Pancreas (tissue), 10 donors: ENCODE data around the gene LDHA. TPM values are rescaled to one million over a fixed set of nuclear protein-coding genes. Genes with fewer than 3 reads are reported as not detected.

Source experiments
- ATAC-seq, 4 donors: fragments of 200-7000 bp; cut with Tn5 transposase; one replicate each; pipeline versions ENCODE4 v1.8.0 to v1.9.1; 2020; ENCODE audit warnings: mild to moderate bottlenecking in 4 of 4, moderate library complexity in 4 of 4
- DNase-seq, 6 donors: peaks; one replicate each; pipeline ENCODE4 v3.0.0-alpha.2; 2020
- FAIRE-seq: peaks from 2 replicates; lab custom pipeline; 2012; peaks lifted over from hg19 to GRCh38; lab: Jason Lieb, UNC
- H3K27ac ChIP-seq, 4 donors: fragments of 200-600 bp; sonication (generic); 1 replicate in 3 of 4; 2 replicates in 1 of 4; pipeline versions ENCODE4 v1.5.0 to v1.8.0; 2020
- H3K27me3 ChIP-seq, 4 donors: fragments of 200-600 bp; one replicate each; pipeline ENCODE4 v1.8.0; 2021
- H3K36me3 ChIP-seq, 3 donors: fragments of 200-600 bp; sonication (generic) in 1 of 3; one replicate each; pipeline versions ENCODE4 v1.5.0 to v1.8.0; 2020 to 2021
- H3K4me1 ChIP-seq, 3 donors: fragments of 200-600 bp; one replicate each; pipeline ENCODE4 v1.8.0; 2021
- H3K4me3 ChIP-seq, 4 donors: fragments of 200-600 bp; sonication (generic) in 2 of 4; one replicate each; pipeline versions ENCODE4 v1.5.0 to v1.8.0; 2020 to 2021
- H3K9me3 ChIP-seq, 4 donors: fragments of 200-600 bp; one replicate each; pipeline ENCODE4 v1.8.0; 2021
- WGBS, 2 donors: extraction: QIAGEN DNeasy Blood & Tissue Kit; methylation state at CpG; one replicate each; pipeline ENCODE4 v1.1.7; 2013; 5-methylcytosine and 5-hydroxymethylcytosine counted together
- intact Hi-C, 3 donors: fragments of 100-400 bp; cut with DNase I; formaldehyde crosslinking; loops; one replicate each; pipeline versions ENCODE4 v1.11.1 to v1.14.2; 2022
- polyA plus RNA-seq, 2 donors: library from polyadenylated mRNA; stranded (reverse); fragments of 200-250 nt; gene quantifications; one replicate each; pipeline ENCODE4 v1.2.3, GENCODE V29; 2013
- total RNA-seq, 6 donors: library from RNA; stranded (reverse); fragmentation: NEBNext Ultra II Directional in 4 of 6; extraction: Animal tissue kit (Norgen Biotek cat#: 25700) in 4 of 6; gene quantifications; one replicate each; pipeline versions ENCODE4 v1.2.1 to v1.2.4, GENCODE V29; 2021 to 2023
- TF ChIP-seq, protein P1 (sequence below), 4 donors: fragments of 200-600 bp; sonication (generic) in 3 of 4; IDR thresholded peaks; one replicate each; pipeline versions ENCODE4 v1.5.0 to v1.8.0; 2021; ENCODE audit warnings: antibody characterized with exemption in 4 of 4
- donor health status: healthy with polysubstance abuse.
- donor health status: DM: no; HTN: no; CAD: no; lungs with moderate emphysema.
- donor health status: DM: no; HTN: no; CAD: no.
- donor health status: control.
- donor health status: control.
- donor health status: Bipolar disorder and iron deficiency.
- donor health status: DM: yes; HTN: yes; CAD: no.
- donor health status: DM: no; HTN: no; CAD: no.
- donor health status: DM: no; HTN: no; CAD: no.
- donor health status: DM: yes; HTN: yes; CAD: no.

LDHA gene
- total and polyA plus RNA-seq, 8 donors = 66.2 to 223 (median 99.6) TPM

DNA sequence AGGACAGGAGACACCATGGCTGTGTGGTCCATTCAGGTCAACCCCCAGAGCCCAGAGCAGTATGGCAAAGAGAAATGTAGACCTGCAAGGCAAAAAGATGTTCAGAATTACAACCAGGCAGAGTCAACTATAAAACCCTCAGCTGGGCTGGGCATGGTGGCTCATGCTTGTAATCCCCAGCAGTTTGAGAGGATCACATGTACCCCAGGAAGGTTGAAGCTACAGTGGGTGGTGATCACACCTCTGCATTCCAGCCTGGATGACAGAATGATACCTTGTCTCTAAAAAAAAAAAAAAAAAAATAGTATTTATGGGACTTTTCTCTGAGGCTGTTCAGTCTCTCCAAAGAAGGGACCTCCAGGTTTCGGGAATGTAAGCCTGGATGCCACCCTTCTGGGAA, 18.4 kb upstream of the LDHA start:
- intact Hi-C loops = no loop called here
- Histone ChIP-seq H3K27ac (no peak overlapping the region), H3K9me3 (no peaks in the 10 kb centered on the region), H3K4me3 (no peak overlapping the region), H3K27me3 (no peaks in the 10 kb centered on the region), H3K4me1 (no peaks in the 10 kb centered on the region), H3K36me3 (peaks cover 0 to 5% (median 0%) of the 10 kb centered on the region in 3 donors)
- TF ChIP-seq, protein P1, sequence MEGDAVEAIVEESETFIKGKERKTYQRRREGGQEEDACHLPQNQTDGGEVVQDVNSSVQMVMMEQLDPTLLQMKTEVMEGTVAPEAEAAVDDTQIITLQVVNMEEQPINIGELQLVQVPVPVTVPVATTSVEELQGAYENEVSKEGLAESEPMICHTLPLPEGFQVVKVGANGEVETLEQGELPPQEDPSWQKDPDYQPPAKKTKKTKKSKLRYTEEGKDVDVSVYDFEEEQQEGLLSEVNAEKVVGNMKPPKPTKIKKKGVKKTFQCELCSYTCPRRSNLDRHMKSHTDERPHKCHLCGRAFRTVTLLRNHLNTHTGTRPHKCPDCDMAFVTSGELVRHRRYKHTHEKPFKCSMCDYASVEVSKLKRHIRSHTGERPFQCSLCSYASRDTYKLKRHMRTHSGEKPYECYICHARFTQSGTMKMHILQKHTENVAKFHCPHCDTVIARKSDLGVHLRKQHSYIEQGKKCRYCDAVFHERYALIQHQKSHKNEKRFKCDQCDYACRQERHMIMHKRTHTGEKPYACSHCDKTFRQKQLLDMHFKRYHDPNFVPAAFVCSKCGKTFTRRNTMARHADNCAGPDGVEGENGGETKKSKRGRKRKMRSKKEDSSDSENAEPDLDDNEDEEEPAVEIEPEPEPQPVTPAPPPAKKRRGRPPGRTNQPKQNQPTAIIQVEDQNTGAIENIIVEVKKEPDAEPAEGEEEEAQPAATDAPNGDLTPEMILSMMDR (IDR thresholded peaks at IDR 0.05) = no peak
- ATAC-seq (no peak), FAIRE-seq (no peak), DNase-seq (no peak)
- WGBS, 2 donors = 97 to 100% methylated on average over 1 of the region's 1 CpG

DNA sequence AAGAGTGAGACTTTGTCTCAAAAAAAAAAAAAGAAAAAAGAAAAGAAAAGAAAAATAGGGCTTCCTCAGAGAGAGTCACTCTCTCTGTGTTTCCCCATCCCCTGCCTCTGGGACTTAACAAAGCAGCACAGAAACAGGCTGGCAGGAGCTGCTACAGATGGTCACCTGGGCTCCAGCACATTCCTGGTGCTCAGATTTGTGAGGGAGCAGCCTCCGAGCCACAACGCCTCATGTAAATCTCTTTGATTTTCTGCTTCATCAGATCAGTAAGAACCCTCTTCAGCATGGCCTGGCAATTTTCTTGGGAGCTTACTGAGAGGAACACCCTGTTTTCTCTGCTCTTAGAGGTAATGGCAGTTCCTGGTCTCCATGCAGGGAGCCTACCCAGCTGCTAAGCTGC, 15.2 kb upstream of the LDHA start:
- no peak for FAIRE-seq
- ATAC-seq = peak in 2 of 4 donors; percentile 8 to 44
- Histone ChIP-seq H3K4me1 (peaks cover 3 to 11% (median 8%) of the 10 kb centered on the region in 3 donors), H3K36me3 (no peaks in the 10 kb centered on the region), H3K27ac (no peak overlapping the region), H3K4me3 (no peak overlapping the region), H3K27me3 (no peaks in the 10 kb centered on the region), H3K9me3 (no peaks in the 10 kb centered on the region)
- 51 to 68% methylated on average over 2 of the region's 2 CpGs for WGBS, 2 donors
- TF ChIP-seq, protein P1 (IDR thresholded peaks at IDR 0.05) = no peak
- intact Hi-C loops = no loop called here
- no peak for DNase-seq

DNA sequence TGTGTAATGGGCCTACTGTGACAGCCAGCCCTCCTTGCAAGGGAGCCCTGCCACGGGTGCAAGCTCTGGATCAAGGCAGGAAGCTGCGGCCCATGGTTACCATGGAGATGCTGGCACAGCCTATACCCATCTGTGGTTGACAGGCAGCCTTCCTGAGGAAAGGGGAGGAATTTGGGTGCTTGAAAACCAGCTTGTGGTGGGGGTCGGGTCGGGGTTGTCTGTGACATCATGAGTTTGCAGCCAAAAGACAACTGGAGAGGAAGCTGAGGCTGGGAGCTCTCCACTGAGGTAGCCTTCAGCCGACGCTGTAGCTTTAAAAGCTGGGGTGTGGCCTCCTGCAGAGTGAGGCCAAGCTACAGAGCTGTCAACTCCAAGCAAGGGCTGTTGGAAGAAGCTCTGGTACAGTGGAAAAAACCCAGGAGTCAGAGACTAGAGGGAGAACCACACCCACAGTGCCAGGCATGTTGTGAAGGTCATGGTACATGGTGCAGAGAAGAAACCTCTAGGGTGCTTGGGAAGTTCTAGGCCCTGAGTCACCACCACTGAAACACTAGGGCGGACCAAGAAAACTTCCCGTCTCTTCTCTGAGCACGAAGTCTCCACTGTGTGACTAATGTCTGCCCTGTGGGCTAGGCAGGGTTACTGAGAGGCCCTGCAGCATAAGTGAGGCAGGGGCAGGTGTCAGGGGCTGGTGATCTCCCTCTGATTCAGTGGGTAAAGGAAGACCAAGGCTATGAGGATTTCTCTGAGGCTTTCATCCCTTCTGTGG, 10.8 kb upstream of the LDHA start:
- WGBS, 2 donors = 22 to 37% methylated on average over 9 of the region's 9 CpGs
- TF ChIP-seq, protein P1 (IDR thresholded peaks at IDR 0.05) = no peak
- FAIRE-seq = no peak
- Histone ChIP-seq H3K9me3 (no peaks in the 10 kb centered on the region), H3K27ac (peak overlapping the region; percentile 82 to 96 (median 90)), H3K4me3 (no peak overlapping the region), H3K27me3 (no peaks in the 10 kb centered on the region), H3K36me3 (no peaks in the 10 kb centered on the region), H3K4me1 (peaks cover 8 to 22% (median 17%) of the 10 kb centered on the region in 3 donors)
- DNase-seq = peak in 4 of 6 donors; percentile 37 to 69 (median 50)
- intact Hi-C loops = no loop called here
- ATAC-seq = peak; percentile 74 to 87 (median 83)

DNA sequence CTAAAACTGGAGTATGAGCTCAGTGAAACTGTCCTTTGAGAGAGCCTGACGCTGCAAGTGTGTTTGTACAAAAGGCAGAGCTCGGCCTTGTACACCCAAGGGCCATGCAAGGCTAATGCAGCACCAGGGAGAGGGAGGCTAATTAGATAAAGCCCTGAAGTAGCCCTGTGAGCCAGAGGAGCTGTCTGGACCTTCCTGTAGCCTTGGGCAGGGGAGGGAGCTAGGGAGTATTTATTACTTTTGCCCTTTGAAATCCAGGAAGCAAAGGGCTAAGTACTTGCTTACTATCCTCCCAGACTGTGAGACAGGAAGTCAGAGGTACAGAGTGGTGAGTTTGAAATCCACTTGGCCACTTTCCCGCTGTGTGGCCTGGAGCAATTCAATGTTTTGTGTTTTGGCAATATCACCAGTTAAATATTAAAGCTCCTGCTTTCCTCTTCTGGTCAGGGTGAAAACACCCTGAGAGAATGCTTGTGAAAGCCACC, 10.2 kb upstream of the LDHA start:
- peaks cover 8 to 22% (median 17%) of the 10 kb centered on the region in 3 donors for H3K4me1 ChIP-seq
- TF ChIP-seq, protein P1 (IDR thresholded peaks at IDR 0.05) = no peak
- no peak overlapping the region for H3K4me3 ChIP-seq
- FAIRE-seq (no peak), DNase-seq (peak in 5 of 6 donors; percentile 52 to 67 (median 58)), ATAC-seq (peak; percentile 80 to 89 (median 86))
- 5 to 20% methylated on average over 3 of the region's 3 CpGs for WGBS, 2 donors
- no peaks in the 10 kb centered on the region for H3K27me3 ChIP-seq
- no peaks in the 10 kb centered on the region for H3K9me3 ChIP-seq
- intact Hi-C loops = no loop called here
- H3K36me3 ChIP-seq = no peaks in the 10 kb centered on the region
- H3K27ac ChIP-seq = peak overlapping the region; percentile 82 to 96 (median 90)

DNA sequence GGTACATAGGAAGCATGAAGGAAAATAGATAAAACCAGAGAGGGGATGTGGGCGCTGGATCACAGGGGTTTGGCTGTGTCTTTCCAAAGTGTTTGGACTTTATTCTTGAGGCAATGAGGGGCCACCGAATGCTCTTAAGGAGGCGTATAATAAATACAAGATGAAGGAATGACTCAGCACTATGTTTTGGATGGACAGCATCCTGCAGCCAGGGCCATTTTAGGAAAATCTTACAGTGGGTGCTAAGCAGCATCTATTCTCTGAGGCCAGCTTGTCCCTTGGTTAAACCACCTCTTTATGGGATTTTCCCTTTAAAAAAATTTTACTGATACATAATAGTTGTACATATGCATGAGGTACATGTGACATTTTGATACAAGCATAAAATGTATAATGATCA, 4.3 kb upstream of the LDHA start:
- Histone ChIP-seq H3K27ac (no peak overlapping the region), H3K4me3 (no peak overlapping the region), H3K27me3 (no peaks in the 10 kb centered on the region), H3K9me3 (no peaks in the 10 kb centered on the region), H3K4me1 (peaks cover 0 to 12% (median under 1%) of the 10 kb centered on the region in 3 donors), H3K36me3 (no peaks in the 10 kb centered on the region)
- ATAC-seq (no peak), FAIRE-seq (no peak), DNase-seq (no peak)
- TF ChIP-seq, protein P1 (IDR thresholded peaks at IDR 0.05) = no peak
- intact Hi-C loops = no loop called here
- 87 to 88% methylated on average over 3 of the region's 3 CpGs for WGBS, 2 donors
